ENCODE measurements around the gene FOLR3.
"Not testable (repeated sequence)": the region's sequence is repeated elsewhere in the genome, so short reads cannot be mapped to it uniquely, and the experiment has no call there.

Gene FOLR3

GRCh38 chr11:72162891-72163492 is 27.5 kb downstream of the FOLR3 start:
- no peak for DNase-seq (ENCODE audit: low read depth in 3 of 3, low spot score in 1 of 3)

- not testable (repeated sequence) for DNase-seq (ENCODE audit: low read depth in 3 of 3, low spot score in 1 of 3)
Observed at GRCh38 chr11:72164187-72164586, 28.7 kb downstream of the FOLR3 start.

DNA sequence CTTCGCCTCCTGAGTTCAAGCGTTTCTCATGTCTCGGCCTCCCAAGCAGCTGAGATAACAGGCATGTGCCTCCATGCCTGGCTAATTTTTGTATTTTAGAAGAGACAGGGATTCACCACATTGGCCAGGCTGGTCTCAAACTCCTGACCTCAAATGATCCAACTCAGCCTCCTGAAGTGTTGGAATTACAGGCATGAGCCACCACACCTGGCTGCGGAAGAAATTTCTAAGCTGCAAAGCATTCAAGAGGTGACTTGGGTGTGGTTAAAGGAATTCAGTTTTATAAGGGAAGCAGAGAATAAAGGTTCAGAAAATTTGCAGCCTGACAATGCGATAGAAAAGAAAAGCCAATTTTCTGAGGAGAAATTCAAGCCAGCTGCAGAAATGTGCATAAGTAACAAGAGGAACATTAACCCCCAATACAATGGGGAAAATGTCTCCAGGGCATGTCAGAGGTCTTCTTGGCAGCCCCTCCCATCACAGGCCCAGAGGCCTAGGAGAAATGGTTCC is 33.6 kb downstream of the FOLR3 start:
- DNase-seq (ENCODE audit: low read depth in 3 of 3, low spot score in 1 of 3): not testable (repeated sequence)

- not testable (repeated sequence) for DNase-seq (ENCODE audit: low read depth in 3 of 3, low spot score in 1 of 3)
Observed at GRCh38 chr11:72169754-72170153, 34.2 kb downstream of the FOLR3 start.

DNA sequence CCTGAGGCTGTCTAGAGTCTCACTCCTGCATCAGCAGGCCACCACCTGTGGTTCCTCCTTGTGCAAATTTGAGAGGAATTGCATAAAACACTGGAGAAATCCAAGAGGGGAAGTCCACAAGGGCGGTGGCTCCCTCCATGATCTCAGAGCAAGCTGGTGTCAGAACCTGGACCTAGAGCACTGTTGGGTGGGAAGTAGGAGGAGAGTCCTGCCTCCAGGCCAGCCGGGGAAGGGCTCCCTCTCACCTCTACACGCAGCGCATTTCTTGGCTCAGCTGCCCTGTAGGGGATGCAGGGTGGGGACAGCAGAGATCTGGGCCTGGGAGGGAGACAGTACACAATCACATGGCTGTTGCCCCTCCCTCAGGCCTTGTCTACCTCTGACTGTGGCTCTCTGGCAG is 36.5 kb downstream of the FOLR3 start:
- not testable (repeated sequence) for DNase-seq (ENCODE audit: low read depth in 3 of 3, low spot score in 1 of 3)

DNA sequence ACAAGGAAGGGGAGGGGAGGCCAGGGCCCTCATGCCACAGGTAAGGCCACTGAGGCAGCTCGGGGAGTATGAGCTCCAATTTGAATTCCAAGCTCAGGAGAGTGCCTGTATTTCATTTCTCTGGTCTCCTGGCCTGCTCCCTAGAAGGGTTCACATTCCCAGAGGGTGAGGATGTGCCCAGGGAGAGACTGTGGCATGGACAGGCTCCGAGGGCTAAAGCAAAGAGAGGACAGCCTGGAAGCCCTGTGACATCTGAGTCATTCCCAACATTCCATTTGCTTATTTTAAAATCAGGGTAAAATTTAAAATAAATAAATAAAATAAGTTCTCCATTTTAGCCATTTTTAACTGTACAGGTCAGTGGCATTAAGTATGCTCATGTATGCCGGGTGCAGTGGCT is 37.8 kb downstream of the FOLR3 start:
- no peak for DNase-seq (ENCODE audit: low read depth in 3 of 3, low spot score in 1 of 3)

DNA sequence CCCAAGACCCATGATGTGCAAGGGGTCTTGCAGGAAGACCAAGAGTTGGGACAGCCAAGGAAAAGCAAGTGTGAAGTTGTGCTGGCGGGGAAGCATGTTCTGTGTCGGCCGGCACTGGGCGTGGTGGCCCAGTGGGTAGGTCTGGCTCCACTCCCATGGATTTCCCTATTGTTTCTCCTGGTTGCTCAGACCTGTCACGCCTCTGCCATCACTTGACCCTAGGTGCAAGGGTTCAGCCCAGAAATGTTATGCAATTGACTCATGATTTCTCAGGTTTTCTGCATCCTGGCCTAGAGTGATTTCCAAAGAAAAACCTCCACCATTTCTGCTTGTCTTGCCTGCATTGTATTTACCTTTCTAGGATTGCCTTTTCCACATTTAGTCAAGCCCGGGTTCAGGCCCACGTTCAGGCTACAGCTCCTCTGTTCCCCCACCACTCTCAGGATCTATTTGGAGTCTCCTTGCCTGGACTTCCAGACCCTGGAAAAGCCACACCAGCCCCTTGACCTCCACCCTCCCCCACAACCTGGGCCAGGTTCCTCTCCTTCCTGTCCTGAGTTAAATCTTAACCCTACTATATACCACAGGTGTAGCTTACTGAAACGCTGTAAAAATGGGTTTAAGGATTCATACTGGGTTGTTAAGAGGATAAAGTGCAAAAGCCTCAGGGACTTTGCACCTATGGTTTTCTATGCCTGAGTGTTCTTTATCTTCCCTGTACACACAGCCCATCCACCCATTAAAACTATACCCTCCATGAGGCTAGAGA is 39.0 kb downstream of the FOLR3 start:
- no peak for DNase-seq (ENCODE audit: low read depth in 3 of 3, low spot score in 1 of 3)

GRCh38 chr11:72177656-72178055 is 42.1 kb downstream of the FOLR3 start:
- no peak for DNase-seq (ENCODE audit: low read depth in 3 of 3, low spot score in 1 of 3)

GRCh38 chr11:72179049-72179803 is 43.7 kb downstream of the FOLR3 start:
- DNase-seq (ENCODE audit: low read depth in 3 of 3, low spot score in 1 of 3): no peak

DNA sequence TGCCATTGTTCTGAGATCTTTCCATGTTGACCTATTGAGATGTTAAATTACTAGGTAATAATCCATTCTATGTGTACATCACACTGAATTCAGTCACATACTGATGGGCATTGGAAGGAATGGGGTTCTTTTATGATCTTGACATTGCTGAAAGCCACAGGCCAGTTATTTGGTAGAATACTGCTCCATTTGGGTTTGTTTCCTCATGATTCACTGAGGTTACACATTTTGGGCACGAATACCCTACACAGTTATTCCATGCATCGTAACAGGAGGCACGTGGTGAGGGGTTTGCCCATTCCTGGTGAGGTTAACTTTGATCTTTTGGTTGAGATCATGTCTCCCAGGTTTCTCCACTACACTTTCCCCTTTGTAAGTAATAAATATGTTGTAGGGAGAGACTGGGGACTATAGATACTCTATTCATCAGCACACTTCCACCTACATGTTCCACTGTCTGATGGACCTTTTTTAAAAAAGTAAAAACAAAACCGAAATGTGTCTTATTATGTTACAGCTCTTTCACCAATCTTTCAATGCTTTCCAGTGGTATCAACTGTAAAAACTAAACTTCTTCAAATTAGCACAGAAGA is 44.4 kb downstream of the FOLR3 start:
- no peak for DNase-seq (ENCODE audit: low read depth in 3 of 3, low spot score in 1 of 3)

DNA sequence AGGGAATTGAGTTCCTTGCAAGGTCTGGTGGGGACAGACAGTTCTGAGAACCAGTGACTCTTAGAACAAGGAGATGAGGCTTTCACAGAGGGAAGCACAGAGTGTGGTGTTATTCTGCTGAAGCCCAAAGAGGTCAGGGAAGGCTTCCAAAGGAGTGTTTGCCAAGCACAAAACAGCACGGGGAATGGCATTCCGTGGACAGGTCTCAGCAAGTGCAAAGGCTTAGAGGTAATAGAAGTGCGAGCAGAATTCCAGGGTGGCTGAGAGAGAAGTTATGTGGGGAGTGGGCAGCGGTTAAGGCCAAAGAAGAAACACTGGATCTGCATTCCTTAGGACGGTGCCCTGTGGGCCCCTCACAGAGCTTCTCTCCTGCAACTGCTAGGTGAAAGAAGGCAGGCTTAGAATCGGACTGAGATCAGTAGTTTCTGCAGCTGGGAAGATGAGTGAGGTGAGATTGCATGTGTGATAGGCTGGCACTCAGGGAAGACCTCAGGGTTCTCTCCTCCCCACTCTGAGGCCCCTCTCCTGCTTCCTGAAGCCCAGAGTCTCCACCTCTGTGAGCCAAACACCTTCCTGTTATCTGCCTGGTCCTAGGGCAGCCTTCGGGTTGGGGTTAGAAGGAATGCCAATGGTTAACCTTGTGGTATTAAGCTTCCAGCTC is 45.5 kb downstream of the FOLR3 start:
- not testable (repeated sequence) for DNase-seq (ENCODE audit: low read depth in 3 of 3, low spot score in 1 of 3)

- DNase-seq (ENCODE audit: low read depth in 3 of 3, low spot score in 1 of 3): not testable (repeated sequence)
Observed at GRCh38 chr11:72181553-72181958, 46.0 kb downstream of the FOLR3 start.

- no peak for DNase-seq (ENCODE audit: low read depth in 3 of 3, low spot score in 1 of 3)
Observed at GRCh38 chr11:72188267-72188666, 52.7 kb downstream of the FOLR3 start.
